SH-SY5Y (cell line): Measurements from ENCODE around the gene AMHR2.

Source experiments
- GATA2 ChIP-seq: IDR thresholded peaks from 2 replicates; pipeline ENCODE4 v1.6.1; 2011; ENCODE audit warnings: mild to moderate bottlenecking, low read depth, low read length
- GATA3 ChIP-seq: IDR thresholded peaks from 2 replicates; pipeline ENCODE4 v1.6.1; 2011; ENCODE audit warnings: low read depth, mild to moderate bottlenecking, low read length, moderate library complexity

- TF ChIP-seq GATA3 (no peak), GATA2 (no peak)
These were observed 39.3 kb downstream of the AMHR2 start for GRCh38 chr12:53462935-53463334.
